C1 segment of cervical spinal cord (tissue), 14 donors: ENCODE data around the gene HECTD4.
"Not testable (repeated sequence)": the region's sequence is repeated elsewhere in the genome, so short reads cannot be mapped to it uniquely, and the experiment has no call there.

Experiments used
- DNase-seq, 14 donors: peaks; one replicate each; lab custom pipeline; 2025; lab: John Stamatoyannopoulos, UW

The HECTD4 gene

DNA sequence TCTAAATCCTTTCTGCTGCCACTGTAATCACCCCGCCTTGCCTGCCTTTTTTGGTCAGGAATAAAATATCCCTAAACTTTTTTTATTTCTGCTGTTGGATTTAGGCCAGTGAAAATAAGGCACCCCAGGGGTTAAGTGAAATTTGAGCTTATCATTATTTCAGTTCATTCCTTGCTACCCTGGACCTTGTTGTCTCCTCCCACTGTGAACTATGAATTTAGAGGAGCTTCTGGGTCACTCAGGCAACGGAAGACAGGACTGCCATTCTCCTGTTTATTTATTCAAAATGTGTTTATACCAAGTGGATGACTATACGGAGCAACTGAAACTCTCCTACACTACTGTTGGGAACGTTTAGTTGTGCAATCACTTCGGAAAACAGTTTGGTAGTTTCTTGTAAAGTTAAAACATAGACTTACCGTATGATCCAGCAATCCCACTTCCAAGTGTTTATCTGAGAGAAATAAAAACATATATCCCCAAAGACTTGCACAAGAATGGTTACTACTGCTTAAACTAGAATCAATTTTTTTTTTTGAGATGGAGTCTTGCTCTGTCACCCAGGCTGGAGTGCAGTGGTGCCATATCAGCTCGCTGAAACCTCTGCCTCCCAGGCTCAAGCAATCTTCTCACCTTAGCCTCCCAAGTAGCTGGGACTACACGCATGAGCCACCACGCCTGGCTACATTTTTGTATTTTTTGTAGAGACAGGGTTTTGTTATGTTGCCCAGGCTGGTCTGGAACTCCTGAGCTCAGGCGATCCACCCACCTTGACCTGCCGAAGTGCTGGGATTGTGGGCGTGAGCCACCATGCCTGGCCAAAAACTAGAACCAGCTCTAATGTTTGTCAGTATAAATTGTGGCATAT, 259.2 kb downstream of the HECTD4 start:
- DNase-seq: no peak

DNA sequence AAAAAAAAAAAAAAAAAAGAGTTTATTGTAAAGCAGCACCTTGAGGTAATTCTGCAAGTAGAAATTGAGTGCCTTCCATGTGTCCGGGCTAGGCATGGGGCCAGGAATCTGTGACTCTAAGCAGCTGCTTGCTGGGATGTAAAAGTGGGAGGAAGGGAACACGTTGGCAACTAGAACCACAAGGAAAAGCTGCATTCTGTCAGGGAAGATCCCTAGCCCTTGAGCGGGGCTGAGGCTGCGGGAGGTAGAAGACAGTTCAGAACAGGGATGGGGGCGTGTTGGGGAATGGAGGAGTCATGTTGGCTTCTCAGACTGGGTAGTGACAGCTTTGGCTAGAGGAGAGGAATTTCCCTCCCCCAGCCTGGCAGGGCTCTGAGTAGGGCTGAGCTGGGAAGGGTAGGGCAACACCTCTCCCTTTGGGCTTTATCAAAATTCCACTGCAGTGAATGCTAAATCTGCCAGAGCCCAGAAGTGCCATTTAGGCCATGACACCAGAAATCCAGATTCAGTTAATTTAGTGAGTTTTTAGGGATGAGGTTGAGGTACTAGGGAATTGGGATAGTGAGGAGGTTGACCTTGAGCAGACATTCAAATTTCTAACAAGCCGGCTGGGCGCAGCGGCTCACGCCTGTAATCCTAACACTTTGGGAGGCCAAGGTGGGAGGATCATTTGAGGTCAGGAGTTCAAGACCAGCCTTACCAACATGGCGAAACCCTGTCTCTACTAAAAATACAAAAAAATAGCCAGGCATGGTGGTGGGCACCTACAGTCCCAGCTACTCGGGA, 260.3 kb downstream of the HECTD4 start:
- peak in 6 of 14 donors; percentile 8 to 39 (median 19) for DNase-seq

DNA sequence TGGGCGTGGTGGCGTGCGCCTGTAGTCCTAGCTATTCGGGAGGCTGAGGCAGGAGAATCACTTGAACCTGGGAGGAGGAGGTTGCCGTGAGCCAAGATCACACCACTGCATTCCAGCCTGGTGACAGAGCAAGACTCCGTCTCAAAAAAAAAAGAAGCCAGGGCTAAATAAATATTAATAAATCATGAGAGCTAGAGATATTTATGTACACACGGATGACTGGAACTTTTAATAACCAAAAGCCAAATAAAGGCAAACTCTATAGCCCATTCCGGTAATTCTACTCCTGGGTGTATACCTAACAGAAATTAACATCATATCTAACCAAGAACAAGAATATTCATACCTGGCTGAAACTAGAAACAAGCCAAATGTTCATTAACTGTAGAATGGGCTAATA, 264.5 kb downstream of the HECTD4 start:
- no peak for DNase-seq

DNA sequence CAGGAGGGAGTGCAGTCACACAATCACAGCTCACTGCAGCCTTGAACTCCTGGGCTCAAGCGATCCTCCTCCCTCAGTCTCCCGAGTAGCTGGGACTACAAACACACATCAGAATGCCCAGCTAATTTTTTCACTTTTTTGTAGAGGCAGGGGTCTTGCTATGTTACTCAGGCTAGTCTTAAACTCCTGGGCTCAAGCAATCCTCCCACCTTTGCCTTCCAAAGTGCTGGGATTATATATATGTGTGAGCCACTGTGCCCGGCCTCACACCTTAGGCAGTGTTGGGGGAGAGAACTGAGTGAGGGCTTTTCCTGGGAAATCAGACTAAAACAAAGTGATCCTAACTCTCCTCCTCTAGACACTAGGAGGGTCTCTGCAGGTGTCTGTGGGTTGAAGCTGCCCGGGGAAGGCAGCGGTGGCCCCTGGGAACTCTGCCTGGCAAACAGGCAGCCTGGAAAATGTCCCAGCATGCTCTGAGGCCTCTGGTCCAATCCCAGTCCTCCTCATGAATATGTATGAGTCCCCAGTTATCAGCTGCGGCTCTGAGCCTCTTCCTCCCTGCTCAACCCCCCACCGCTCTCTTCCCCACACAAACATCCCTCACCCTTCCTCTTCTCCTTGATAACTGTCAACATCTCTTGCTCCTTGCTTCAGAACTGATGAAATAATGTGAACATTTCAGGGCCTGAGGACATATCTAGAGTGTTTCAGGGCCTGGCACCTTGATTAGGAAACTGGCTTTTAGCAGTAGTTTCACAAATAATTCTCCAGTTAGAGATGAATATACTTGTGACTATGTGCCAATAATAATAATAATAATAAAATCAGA, 265.8 kb downstream of the HECTD4 start:
- DNase-seq: peak in 13 of 14 donors; percentile 15 to 86 (median 72)

DNA sequence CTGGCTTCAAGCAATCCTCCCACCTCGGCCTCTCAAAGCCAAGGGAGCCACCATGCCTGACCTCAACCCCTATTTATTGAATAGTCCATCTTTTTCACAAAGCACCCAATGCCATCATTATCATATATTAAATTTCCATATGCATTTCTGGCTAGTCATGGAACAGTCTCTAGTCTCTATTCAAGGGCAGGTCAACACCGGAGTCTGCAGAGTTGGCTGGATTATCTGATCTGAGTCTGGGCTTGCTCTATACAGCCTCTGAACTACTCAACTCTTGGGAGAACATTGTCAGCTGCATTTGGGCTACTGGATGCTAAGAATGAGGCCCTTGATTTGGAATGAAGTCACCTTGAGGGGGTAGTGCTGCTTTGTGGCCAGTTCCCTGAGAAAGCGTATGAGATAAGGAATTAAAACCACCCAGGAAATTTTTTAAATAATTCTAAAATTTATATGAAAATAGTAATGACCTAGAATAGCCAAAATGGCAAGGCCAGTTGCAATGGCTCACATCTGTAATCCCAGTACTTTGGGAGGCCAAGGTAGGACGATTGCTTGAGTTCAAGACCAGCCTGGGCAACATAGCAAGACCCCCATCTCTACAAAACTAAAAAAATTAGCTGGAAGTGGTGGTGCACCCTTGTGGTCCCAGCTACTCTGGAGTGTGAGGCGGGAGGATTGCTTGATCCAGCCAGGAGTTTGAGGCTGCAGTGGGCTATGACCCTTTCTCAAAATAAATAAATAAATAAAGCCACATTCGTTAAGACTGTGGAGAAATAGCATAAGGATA, 266.8 kb downstream of the HECTD4 start:
- no peak for DNase-seq

DNA sequence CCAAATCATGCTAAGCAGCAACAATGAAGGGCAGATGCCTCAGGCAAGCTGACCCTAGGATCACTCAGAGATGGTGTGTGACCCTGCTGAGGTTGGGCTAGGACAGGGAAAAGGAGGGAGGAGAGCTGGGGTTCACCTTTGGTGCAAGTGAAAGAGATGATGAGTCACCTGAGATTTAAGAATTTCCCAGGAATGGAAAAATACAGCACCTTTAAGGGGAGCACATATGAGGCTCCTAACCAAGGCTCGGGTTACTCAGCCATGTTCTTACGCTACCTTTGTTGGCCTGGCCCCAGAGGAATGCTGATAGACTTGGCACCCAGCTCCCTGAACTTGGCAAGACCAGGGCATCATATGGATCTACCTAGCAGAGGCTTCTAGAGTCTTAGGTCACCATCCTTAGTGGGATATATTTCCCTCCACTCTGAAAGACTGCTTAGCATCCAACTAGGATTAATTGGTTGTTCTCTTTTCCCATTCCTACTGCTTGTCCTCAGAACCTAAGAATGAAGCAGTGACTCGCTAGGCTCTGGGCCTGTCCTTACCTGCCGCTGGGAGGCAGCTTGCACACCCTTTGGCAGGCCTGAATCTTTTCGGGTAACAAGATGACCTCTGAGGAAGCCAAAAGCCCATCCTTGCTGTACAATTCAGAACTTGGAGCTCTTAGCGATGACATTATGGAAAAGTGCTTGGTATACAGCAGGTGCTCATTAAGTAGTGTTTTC, 269.7 kb downstream of the HECTD4 start:
- DNase-seq: no peak

DNA sequence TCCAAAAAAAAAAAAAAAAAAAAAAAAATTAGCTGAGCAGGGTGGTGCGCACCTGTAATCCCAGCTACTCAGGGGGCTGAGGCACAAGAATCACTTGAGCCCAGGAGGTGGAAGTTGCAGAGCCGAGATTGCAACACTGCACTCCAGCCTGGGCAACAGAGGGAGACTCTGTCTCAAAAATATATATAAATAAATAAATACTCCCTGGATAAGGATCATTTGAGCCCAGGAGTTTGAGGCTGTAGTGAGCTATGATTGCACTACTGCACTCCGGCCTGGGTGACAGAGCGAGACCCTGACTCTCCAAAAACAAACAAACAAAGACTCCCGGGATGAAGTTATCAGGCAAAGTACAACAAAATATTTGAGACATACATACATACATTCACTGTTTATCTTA, 270.3 kb downstream of the HECTD4 start:
- no peak for DNase-seq

DNA sequence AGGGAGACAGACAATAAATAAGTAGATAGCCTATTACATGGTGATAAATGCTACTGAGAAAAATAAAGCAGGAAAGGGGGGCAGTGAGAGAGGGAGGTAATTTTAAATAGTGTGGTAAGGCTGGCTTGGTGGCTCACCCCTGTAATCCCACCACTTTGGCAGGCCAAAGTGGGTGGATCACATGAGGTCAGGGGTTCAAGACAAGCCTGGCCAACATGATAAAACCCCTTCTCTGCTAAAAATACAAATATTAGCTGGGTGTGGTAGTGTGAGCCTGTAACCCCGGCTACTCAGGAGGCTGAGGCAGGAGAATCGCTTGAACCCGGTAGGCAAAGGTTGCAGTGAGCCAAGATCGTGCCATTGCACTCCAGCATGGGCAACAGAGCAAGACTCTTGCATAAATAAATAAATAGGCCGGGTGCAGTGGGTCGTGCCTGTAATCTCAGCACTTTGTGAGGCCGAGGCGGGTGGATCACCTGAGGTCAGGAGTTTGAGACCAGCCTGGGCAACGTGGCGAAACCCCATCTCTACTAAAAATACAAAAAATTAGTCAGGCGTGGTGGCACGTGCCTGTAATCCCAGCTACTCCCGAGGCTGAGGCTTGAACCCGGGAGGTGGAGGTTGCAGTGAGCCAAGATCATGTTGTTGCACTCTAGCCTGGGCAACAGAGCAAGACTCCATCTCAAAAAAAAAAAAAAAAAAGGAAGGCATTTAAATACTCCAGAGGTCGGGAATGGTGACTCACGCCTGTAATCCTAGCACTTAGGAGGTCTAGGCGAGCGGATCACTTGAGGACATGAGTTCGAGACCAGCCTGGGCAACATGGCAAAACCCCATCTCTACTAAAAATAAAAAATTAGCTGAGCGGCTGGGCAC, 271.2 kb downstream of the HECTD4 start:
- not testable (repeated sequence) for DNase-seq
